ENCODE results near the gene TRIM47.
"Not testable (repeated sequence)": the region's sequence is repeated elsewhere in the genome, so short reads cannot be mapped to it uniquely, and the experiment has no call there.

Gene TRIM47

DNA sequence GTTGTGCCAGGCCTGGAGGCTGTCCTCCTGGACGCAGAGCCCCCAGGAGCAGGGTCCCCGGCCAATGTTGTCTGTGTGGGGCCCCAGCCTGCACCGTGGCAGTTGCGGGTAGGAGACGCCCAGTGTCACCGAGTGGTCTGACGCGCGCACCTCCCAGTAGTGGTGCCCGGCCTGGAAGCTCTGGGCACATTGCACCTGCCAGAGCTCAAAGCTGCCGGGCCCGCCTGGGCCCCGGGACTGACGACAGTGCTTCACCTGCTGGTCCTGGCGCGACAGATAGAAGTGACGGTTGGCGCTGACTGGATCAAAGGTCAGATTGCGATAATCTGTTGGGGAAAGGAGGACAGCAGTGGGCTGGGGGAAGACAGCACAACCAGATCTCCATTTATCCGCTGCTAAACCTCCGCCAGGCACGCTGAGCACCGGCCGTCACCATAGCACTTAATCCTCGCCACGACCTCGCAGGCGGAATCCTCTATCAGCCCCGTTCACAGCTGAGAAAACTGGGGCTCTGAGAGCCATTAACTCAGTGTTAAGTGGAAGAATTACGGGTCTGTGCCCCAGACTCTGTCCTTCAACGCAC, 12.7 kb upstream of the TRIM47 start:
- no peak for FAIRE-seq

GRCh38 chr17:75889454-75889853, 11.1 kb upstream of the TRIM47 start:
- no peak for FAIRE-seq

DNA sequence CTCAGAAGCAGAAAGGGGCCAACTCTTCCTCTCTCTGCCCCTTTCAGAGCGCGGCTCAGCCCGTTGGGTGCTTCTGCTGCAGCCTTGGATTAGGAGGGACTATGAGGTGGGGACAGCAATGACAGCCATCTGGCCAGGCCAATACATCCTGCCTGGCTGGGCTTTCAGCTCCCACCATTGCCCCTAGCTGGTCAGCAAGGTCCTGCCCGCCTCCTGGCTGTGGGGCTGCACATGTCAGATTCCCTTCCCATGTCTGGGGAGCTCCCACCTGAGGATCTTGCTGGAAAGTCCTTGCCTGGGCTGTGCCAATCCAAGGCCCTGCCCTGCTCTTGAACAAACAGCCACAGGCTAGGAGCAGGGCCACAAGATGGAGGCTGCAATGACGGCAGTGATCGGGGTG, 10.1 kb upstream of the TRIM47 start:
- FAIRE-seq: no peak

- FAIRE-seq: not testable (repeated sequence)
Measured at GRCh38 chr17:75885860-75886259, 7.5 kb upstream of the TRIM47 start.

GRCh38 chr17:75885431-75885830, 7.0 kb upstream of the TRIM47 start:
- no peak for FAIRE-seq

DNA sequence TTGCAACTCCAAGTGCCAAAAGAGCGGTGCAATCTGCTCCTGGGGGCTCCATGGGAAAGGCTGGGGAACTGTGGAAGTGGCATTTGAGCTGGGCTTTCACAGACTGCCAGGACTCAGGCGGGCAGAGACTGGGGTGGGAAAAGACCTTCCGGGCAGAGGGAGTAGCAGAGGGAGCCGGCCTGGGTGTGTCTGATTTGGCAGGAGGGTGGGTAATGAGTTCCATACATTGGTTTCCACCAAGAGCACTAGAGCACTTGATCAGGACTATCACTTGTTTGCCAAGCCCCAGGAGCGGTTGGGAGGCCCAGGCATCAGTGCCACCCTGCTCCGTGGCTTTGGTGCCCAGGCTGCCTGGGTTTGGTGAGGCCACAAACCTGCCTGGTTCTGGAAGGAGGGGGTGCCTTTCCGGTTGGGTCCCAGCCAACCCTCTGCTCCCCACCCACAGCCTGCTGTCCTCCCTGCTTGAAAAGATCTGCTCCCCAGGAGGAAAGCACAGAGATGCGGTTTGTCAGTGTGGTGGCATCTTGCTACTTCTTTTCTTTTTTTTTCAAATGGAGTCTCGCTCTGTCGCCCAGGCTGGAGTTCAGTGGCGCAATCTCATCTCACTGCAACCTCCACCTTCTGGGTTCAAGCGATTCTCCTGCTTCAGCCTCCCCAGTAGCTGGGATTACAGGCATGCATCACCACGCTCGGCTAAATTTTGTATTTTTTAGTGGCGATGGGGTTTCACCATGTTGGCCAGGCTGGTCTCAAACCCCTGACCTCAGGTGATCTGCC, 3.5 kb upstream of the TRIM47 start:
- FAIRE-seq: no peak

DNA sequence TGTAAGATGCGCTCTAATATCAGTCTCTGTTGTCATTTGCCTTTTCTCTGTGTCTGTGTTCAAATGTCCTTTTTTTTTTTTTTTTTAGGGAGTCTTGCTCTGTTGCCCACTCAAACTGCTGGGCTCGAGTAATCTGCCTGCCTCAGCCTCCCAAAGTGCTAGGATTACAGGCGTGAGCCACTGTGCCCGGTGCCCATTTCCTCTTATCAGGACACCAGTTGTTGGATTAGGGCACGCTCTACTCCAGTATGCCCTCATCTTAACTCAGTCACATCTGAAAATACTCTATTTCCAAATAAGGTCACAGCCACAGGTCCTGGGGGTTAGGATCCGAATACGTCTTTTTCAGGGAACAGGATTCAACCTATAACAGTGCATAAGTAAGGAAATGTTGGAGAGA, 1.9 kb upstream of the TRIM47 start:
- FAIRE-seq: no peak

DNA sequence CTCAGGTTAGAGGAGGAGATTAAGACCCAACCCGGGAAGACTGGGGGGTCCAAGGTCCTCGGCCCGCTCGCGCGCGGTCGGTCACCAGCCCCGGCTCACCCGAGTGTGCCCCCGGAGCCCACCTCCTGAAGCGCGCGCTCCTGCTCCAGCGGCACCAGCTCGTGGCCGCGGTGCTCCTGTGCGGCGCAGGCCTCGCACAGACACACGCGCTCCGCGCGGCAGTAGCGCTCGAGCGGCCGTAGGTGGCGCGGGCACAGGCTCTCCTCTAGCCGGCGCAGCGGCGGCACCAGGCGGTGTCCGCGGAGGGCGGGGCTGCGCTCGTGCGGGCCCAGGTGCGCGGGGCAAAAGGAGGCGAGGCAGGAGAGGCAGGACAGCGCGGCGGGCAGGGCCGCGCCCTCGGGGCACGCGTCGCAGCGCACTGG, 618 bp downstream of the TRIM47 start:
- FAIRE-seq: no peak

- no peak for FAIRE-seq
Measured at GRCh38 chr17:75876938-75877751, 1.2 kb downstream of the TRIM47 start.

DNA sequence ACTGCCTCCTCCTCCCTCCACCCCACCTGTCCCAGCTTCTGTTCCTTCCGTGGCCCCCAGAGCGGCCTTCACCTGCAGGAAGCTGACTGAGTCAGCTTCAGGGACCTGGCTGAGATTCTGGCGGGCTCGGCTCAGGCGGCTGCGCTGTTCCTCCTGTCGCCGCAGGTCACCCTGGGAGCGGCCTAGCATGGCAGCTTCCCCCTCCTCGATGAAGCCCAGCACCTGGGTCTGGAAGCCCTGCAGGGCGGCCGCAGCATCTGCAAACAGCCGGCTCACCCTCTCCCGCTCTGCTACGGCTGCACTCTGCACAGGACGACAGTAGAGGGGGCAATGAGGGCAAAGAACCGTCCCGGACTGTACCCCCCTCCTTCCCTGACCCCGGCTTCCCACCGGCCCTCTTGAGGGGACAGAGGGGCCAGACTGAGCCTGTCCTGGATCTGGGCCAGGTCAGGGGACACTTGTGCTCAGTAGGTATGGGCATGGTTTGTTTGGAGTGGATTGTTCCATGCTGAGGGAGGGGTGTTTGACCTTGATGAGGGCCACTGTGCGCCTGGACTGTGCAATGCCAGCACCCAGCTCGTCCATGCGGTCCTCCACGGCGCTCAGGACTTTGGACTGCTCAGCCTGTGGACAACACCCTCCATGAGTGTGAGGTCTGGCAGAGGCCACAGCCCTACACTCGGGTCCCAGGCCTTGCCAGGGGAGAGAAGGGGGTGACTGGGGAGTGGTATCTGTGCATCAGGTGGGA, 2.0 kb downstream of the TRIM47 start:
- FAIRE-seq: no peak

DNA sequence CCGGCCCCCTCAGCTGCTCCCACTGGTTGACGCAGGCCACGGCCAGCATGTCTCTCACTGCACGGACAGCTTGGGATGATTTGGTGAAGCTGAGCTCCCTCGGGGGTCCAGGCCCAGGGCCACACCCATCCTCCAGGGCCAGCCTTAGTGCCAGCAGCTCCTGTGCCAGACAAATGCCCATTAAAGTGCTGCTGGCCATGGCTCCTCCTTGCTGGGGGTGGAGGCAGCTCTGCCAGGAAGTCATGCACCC, 2.5 kb downstream of the TRIM47 start:
- no peak for FAIRE-seq

- FAIRE-seq: no peak
Measured at GRCh38 chr17:75875182-75875939, 3.0 kb downstream of the TRIM47 start.

DNA sequence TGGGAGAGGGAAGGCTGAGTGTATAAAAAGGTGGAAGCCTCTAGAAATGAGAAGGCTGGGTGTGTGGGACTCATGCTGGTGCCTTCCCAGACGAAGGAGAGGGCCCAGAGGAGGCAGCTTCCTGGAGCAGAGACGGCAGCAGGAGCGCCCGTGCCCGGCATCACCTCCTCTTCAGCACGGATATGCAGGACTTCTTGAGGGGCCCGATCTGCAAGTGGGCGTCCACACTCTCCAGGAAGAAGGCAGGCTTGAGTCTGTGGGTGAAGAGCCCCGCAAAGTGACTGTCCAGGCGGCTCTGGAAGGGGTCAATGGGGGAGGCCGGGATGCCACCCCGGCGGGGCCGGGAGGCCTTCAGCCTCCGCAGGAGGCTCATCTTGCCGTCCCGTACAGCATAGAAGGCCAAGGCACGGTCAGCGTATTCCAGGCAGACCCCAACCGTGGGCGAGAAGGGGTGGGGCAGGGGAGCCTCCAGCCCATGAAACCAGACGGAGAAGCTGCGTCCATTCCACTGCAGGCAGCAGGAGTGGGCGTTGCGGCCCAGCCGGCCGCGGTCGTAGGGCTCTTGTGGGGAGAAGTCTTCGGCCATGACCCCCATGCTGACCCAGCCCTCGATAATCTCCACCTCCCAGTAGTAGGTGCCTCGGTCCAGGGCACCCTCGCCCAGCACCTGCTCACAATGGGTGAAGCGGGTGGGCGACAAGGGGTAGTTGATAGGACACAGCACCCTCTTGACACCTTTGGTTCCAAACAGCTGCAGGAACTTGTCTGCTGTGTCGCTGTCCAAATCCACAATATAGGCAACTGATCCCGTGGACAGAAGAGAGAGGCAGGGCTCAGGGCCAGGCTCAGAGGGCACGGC, 3.8 kb downstream of the TRIM47 start:
- no peak for FAIRE-seq

- FAIRE-seq: no peak
Measured at GRCh38 chr17:75873587-75874322, 4.6 kb downstream of the TRIM47 start.

DNA sequence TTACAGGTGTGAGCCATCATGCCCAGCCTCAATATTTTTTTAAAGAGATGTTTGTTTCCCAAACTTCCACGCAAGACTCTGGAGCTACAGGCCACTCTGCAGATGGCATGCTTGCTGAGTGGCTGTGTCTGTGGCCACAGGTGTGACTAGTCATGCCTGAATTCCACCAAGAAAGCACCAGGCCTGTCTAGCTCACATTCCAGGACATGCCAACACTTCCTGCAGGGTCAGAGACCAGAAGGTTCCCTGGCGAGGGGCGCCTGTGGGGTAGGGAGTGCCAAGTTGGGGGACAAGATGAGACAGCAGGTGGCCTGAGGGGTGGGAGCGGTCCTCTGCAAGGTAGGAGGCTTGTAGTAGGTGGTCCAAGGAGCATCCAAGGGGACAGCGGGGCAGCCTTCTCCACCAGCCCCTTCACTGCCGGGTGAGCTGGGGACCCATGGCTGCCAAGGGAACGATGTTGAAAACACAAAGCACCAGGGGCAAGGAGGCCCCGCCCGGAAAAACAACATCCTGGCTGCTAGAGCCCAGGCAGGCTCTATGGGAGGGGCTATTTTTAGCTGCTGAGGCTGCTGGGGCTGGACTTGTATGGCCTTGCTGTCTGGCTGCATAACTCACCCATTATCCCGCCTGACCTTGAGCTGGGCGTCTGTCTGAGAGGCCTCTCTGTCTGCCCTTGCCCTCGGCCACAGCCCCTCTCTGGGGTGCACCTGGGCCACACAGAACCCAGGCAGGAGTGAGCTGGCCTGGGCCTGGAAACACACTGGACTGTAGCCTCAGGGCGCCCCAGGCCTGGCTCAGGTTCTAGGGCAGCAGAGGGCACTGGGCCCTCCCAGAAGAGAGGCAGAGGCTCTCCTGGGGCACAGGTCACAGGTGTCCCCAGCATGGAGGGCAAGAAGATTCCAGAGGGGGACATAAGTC, 5.7 kb downstream of the TRIM47 start:
- FAIRE-seq: no peak

GRCh38 chr17:75870228-75870627, 8.2 kb downstream of the TRIM47 start:
- FAIRE-seq: not testable (repeated sequence)

- FAIRE-seq: no peak
Measured at GRCh38 chr17:75869282-75870141, 8.9 kb downstream of the TRIM47 start.

DNA sequence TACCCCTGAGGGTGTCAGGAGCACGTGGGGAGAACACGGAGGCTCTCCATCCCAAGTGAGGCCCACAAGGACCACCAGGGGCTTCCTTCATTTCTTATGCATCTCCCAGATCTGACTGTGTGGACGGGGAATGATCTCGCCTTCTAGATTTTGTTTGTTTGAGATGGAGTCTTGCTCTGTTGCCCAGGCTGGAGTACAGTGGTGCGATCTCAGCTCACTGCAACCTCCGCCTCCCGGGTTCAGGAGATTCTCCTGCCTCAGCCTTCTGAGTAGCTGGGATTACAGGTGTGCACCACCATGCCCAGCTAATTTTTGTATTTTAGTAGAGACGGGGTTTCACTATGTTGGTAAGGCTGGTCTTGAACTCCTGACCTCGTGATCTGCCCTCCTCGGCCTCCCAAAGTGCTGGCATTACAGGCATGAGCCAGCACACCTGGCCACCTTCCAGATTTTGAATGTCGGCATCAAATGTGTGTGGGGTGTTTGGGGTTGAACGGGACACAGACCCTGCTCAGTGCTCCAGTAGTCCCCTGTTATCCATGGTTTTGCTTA, 9.6 kb downstream of the TRIM47 start:
- FAIRE-seq: not testable (repeated sequence)

Measured in TTC549 (cell line).